Measurements from ENCODE around the gene USP2. TPM values are rescaled to one million over a fixed set of nuclear protein-coding genes. Genes with fewer than 3 reads are reported as not detected.

Gene USP2
- total RNA-seq, 1 donor from 2014 or later, result 0.24 TPM

GRCh38 chr11:119371067-119371601 is 10.4 kb downstream of the USP2 start:
- ChIA-PET CTCF (no interaction called here), POLR2A (no interaction called here)
- TF ChIP-seq CTCF (IDR thresholded peaks at IDR 0.05), result no peak
- Mint-ChIP-seq H3K36me3 (ENCODE audit: low read depth) (no peaks in the 10 kb centered on the region), H3K9me3 (no peaks in the 10 kb centered on the region), H3K27ac (no peak overlapping the region), H3K4me3 (no peak overlapping the region), H3K4me1 (no peaks in the 10 kb centered on the region), H3K27me3 (peaks cover 27% of the 10 kb centered on the region)
- intact Hi-C loops (cut with micrococcal nuclease), result no loop called here
- peak; percentile 6 for DNase-seq
- ATAC-seq (ENCODE audit: low read depth), result no peak

GRCh38 chr11:119370486-119371046 is 10.9 kb downstream of the USP2 start:
- no peaks in the 10 kb centered on the region for H3K4me1 Mint-ChIP-seq
- no peaks in the 10 kb centered on the region for H3K36me3 Mint-ChIP-seq (ENCODE audit: low read depth)
- DNase-seq (no peak), ATAC-seq (ENCODE audit: low read depth) (no peak)
- peaks cover 27% of the 10 kb centered on the region for H3K27me3 Mint-ChIP-seq
- no peak for TF ChIP-seq CTCF (IDR thresholded peaks at IDR 0.05)
- H3K9me3 Mint-ChIP-seq, result no peaks in the 10 kb centered on the region
- H3K4me3 Mint-ChIP-seq, result no peak overlapping the region
- POLR2A ChIA-PET, result no interaction called here
- CTCF ChIA-PET, result no interaction called here
- intact Hi-C loops (cut with micrococcal nuclease), result no loop called here
- no peak overlapping the region for H3K27ac Mint-ChIP-seq

GRCh38 chr11:119369132-119369925 is 12.2 kb downstream of the USP2 start:
- TF ChIP-seq CTCF (IDR thresholded peaks at IDR 0.05), result no peak
- H3K36me3 Mint-ChIP-seq (ENCODE audit: low read depth), result no peaks in the 10 kb centered on the region
- peaks cover 40% of the 10 kb centered on the region for H3K27me3 Mint-ChIP-seq
- CTCF ChIA-PET, result interaction anchor here (0.9 kb wide), 1 partner anchor 13 kb away, joined by 4 read pairs; no protein-coding TSS in a partner anchor
- DNase-seq (no peak), ATAC-seq (ENCODE audit: low read depth) (no peak)
- peaks cover 5% of the 10 kb centered on the region for H3K4me1 Mint-ChIP-seq
- no peak overlapping the region for H3K27ac Mint-ChIP-seq
- no peak overlapping the region for H3K4me3 Mint-ChIP-seq
- H3K9me3 Mint-ChIP-seq, result no peaks in the 10 kb centered on the region
- POLR2A ChIA-PET, result no interaction called here
- intact Hi-C loops (cut with micrococcal nuclease), result no loop called here

- POLR2A ChIA-PET, result no interaction called here
- DNase-seq (no peak), ATAC-seq (ENCODE audit: low read depth) (no peak)
- CTCF ChIA-PET, result interaction anchor here (0.9 kb wide), 1 partner anchor 12 kb away, joined by 4 read pairs; no protein-coding TSS in a partner anchor
- peaks cover 40% of the 10 kb centered on the region for H3K27me3 Mint-ChIP-seq
- no peak overlapping the region for H3K4me3 Mint-ChIP-seq
- no peaks in the 10 kb centered on the region for H3K9me3 Mint-ChIP-seq
- intact Hi-C loops (cut with micrococcal nuclease), result no loop called here
- H3K4me1 Mint-ChIP-seq, result peaks cover 6% of the 10 kb centered on the region
- no peaks in the 10 kb centered on the region for H3K36me3 Mint-ChIP-seq (ENCODE audit: low read depth)
- no peak for TF ChIP-seq CTCF (IDR thresholded peaks at IDR 0.05)
- H3K27ac Mint-ChIP-seq, result no peak overlapping the region
Observed at GRCh38 chr11:119368121-119369034, 13.1 kb downstream of the USP2 start.

Data from activated B cell treated with CpG ODN at 0.5 μM for 24 hours (primary cell).